ENCODE measurements around the gene HBA1.
"Not testable (repeated sequence)": the region's sequence is repeated elsewhere in the genome, so short reads cannot be mapped to it uniquely, and the experiment has no call there.

Gene HBA1

DNA sequence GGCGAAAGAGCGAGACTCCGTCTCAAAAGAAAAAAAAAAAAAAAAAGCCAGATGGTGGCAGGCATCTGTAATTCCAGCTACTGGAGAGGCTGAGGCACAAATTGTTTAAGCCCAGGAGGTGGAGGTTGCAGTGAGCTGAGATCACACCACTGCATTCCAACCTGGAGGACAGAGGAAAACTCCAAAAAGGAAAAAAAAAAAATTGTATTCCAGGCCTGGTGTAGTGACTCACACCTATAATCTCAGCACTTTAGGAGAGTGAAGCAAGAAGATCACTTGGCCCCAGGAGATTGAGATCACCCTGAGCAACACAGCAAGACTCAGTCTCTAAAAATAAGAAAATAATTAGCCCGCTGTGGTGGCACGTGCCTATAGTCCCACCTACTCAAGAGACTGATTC, 23.9 kb downstream of the HBA1 start:
- no peaks in the 10 kb centered on the region for H3K4me1 ChIP-seq
- H3K36me3 ChIP-seq = peaks cover 100% of the 10 kb centered on the region
- H4K20me1 ChIP-seq = peaks cover 93% of the 10 kb centered on the region
- no peak overlapping the region for H3K9ac ChIP-seq
- no peaks in the 10 kb centered on the region for H3K9me3 ChIP-seq
- H3K4me3 ChIP-seq = no peak overlapping the region
- no peak overlapping the region for H3K27ac ChIP-seq
- no peak for TF ChIP-seq Cebpa-rat (IDR thresholded peaks at IDR 0.05)
- H3K27me3 ChIP-seq = no peaks in the 10 kb centered on the region
- H3K4me2 ChIP-seq = no peak overlapping the region

DNA sequence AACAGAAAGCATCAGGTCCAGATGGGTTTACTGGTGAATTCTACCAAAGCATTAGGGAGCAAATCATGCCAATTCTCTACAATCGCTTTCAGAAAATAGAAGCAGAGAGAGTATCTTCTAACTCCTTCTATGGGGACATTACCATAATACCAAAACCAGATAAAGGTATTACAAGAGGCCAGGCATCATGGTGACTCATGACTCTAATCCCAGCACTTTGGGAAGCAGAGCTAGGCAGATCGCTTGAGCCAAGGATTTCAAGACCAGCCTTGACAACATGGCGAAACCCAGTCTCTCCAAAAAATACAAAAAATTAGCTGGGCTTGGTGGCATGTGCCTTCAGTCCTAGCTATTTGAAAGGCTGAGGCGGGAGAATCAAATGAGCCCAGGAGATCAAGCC, 26.8 kb downstream of the HBA1 start:
- H3K4me1 ChIP-seq = no peaks in the 10 kb centered on the region
- H4K20me1 ChIP-seq = peaks cover 95% of the 10 kb centered on the region
- peaks cover 100% of the 10 kb centered on the region for H3K36me3 ChIP-seq
- H3K27ac ChIP-seq = no peak overlapping the region
- H3K9ac ChIP-seq = no peak overlapping the region
- H3K4me3 ChIP-seq = no peak overlapping the region
- H3K27me3 ChIP-seq = no peaks in the 10 kb centered on the region
- TF ChIP-seq Cebpa-rat (IDR thresholded peaks at IDR 0.05) = no peak
- H3K4me2 ChIP-seq = no peak overlapping the region
- H3K9me3 ChIP-seq = no peaks in the 10 kb centered on the region

DNA sequence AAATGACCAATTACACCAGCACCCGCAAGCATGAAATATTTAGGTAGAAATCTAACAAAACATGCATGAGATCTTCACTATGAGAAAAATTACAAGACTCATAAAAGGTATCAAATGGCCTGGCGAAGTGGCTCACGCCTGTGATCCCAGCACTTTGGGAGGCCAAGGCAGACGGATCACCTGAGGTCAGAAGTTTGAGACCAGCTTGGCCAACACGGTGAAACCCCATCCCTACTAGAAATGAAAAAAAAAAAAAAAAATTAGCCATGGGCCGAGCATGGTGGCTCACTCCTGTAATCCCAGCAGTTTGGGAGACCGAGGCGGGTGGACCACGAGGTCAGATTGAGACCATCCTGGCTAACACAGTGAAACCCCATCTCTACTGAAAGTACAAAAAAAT, 27.6 kb downstream of the HBA1 start:
- not testable (repeated sequence) for H3K4me3 ChIP-seq, H3K4me1 ChIP-seq, H3K27me3 ChIP-seq, H3K4me2 ChIP-seq, H3K9me3 ChIP-seq, H3K9ac ChIP-seq, H3K27ac ChIP-seq
- Histone ChIP-seq H3K36me3 (peaks cover 100% of the 10 kb centered on the region), H4K20me1 (peaks cover 97% of the 10 kb centered on the region)

DNA sequence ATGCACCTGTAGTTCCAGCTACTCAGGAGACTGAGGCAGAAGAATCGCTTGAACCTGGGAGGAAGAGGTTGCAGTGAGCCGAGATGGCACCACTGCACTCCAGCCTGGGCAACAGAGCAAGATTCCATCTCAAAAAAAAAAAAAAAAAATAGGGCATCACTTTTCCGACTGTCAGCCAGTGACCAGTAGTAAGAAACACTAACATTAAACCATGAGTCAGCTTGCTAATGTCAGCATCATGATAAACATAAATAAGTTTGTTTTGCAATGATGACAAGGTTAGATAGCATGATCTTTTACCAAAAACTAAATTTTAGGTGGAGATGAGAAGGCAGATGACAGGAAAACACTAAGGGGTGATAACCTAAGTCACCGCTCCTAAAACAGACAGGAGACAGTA, 32.9 kb downstream of the HBA1 start:
- H3K4me1 ChIP-seq, H3K9ac ChIP-seq, H3K4me2 ChIP-seq, H3K27me3 ChIP-seq, H3K27ac ChIP-seq, H3K9me3 ChIP-seq, H3K4me3 ChIP-seq: not testable (repeated sequence)
- H4K20me1 ChIP-seq = peaks cover 100% of the 10 kb centered on the region
- peaks cover 100% of the 10 kb centered on the region for H3K36me3 ChIP-seq

DNA sequence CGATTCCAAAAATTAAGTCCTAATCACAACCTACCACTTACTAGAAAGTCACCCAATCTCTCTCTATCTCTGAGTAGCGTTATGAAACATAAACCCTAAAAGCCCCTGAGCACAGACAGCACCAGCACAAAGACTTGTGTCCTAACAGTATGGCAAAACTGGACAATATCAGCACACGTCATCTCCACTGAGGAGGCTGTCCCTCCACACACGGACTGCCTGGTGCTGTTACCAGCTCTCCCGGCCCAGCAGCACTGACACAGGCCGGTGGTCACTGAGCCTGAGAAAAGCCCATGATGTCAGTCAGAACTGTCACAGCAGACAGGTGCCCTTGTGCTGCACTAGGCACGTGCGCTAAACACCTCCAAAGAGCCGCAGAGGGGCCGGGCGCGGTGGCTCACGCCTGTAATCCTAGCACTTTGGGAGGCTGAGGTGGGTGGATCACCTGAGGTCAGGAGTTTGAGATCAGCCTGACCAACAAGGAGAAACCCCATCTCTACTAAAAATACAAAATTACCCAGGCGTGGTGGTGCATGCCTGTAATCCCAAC, 35.2 kb downstream of the HBA1 start:
- not testable (repeated sequence) for H3K9me3 ChIP-seq, H3K4me1 ChIP-seq, H3K27ac ChIP-seq, H3K4me2 ChIP-seq, H3K4me3 ChIP-seq, H3K27me3 ChIP-seq, H3K9ac ChIP-seq
- Histone ChIP-seq H3K36me3 (peaks cover 100% of the 10 kb centered on the region), H4K20me1 (peaks cover 100% of the 10 kb centered on the region)

DNA sequence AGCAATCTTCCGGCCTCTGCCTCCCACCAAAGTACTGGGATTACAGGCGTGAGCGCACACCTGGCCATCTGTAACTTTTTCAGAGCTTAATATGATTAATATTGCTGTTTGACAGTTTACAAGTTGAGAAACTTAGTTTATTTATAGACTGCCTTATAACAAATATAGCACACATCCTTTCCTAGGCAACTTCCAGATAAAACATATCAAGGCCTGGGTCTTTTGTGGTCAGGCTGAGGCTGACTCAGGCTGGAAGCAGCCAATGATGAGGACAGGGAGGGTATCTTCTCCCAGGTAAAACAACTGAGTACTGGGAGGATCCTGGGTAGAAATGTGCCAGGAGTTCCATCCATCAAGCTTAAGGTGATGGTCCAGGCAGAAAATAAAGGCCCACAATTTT, 36.5 kb downstream of the HBA1 start:
- Histone ChIP-seq H4K20me1 (peaks cover 100% of the 10 kb centered on the region), H3K9me3 (no peaks in the 10 kb centered on the region), H3K36me3 (peaks cover 100% of the 10 kb centered on the region)

DNA sequence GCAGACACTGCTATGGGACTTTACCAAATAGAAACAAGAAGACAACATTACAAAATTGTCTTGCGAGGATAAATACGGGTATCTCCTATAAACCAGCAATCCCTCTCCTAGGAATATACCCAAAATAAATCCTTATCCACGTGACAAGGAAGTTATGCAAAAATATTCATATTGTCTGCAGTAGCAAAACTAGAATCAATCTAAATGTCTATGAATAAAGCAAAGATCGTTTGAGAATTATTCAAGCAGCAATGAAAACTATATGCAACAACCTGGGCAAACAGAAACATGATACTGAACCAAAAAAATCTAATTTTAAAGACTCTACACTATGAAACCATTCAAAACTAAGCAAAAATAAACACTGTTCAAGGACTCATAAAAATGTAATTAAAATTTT, 43.5 kb downstream of the HBA1 start:
- Histone ChIP-seq H3K9me3 (no peaks in the 10 kb centered on the region), H3K36me3 (peaks cover 100% of the 10 kb centered on the region), H3K27ac (no peak overlapping the region), H3K4me1 (no peaks in the 10 kb centered on the region), H3K4me2 (no peak overlapping the region), H4K20me1 (peaks cover 100% of the 10 kb centered on the region), H3K9ac (no peak overlapping the region), H3K27me3 (no peaks in the 10 kb centered on the region), H3K4me3 (no peak overlapping the region)
- TF ChIP-seq Cebpa-rat (IDR thresholded peaks at IDR 0.05) = no peak

More for the DNA sequence above, 36.5 kb downstream of the HBA1 start:
- no peak for TF ChIP-seq Cebpa-rat (IDR thresholded peaks at IDR 0.05)
- no peak overlapping the region for H3K4me2 ChIP-seq
- H3K27me3 ChIP-seq = no peaks in the 10 kb centered on the region
- H3K27ac ChIP-seq = no peak overlapping the region
- 0 out of 2 replicates have a peak overlapping the region, but pooled peaks have one; percentile 4 for H3K9ac ChIP-seq
- H3K4me1 ChIP-seq = no peaks in the 10 kb centered on the region
- H3K4me3 ChIP-seq = no peak overlapping the region

Data from BLaER1 (cell line).